Measurements from ENCODE around the gene TLE1. TPM values are rescaled to one million over a fixed set of nuclear protein-coding genes. Genes with fewer than 3 reads are reported as not detected.

Gene TLE1
- total RNA-seq, 1 experiment from 2014 or later: 49.0 TPM

DNA sequence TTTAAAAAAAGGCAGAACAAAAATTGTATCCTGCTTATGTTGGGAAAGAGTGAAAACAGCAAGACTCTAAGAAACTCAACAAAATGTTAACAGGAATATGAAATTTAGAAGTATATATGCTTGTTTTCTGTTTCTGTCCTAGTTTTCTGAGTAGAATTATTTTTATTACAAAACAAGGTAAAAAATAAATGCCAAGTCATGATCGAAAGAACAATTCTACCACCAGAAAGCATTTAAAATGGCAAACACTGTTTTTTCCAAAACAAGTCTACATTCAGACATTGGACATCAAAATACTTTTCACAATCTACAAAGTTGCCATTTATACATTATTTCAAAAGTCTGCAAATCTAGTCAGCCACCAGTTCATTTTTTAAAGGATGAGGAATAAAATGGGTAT, 102.6 kb downstream of the TLE1 start:
- no peaks in the 10 kb centered on the region for H3K27me3 ChIP-seq (ENCODE audit: low read length)
- no peak overlapping the region for H2AFZ ChIP-seq (ENCODE audit: low read length)
- intact Hi-C loops (cut with micrococcal nuclease): loop anchor here (1.0 to 10.0 kb wide), 4 partner anchors 43 to 101 kb away; partner anchors contain the start of gene TLE1
- TF ChIP-seq, protein P1, sequence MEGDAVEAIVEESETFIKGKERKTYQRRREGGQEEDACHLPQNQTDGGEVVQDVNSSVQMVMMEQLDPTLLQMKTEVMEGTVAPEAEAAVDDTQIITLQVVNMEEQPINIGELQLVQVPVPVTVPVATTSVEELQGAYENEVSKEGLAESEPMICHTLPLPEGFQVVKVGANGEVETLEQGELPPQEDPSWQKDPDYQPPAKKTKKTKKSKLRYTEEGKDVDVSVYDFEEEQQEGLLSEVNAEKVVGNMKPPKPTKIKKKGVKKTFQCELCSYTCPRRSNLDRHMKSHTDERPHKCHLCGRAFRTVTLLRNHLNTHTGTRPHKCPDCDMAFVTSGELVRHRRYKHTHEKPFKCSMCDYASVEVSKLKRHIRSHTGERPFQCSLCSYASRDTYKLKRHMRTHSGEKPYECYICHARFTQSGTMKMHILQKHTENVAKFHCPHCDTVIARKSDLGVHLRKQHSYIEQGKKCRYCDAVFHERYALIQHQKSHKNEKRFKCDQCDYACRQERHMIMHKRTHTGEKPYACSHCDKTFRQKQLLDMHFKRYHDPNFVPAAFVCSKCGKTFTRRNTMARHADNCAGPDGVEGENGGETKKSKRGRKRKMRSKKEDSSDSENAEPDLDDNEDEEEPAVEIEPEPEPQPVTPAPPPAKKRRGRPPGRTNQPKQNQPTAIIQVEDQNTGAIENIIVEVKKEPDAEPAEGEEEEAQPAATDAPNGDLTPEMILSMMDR (conservative IDR thresholded peaks at IDR 0.05; ENCODE audit: low read depth, low read length): no peak
- TF ChIP-seq EZH2phosphoT487 (IDR thresholded peaks at IDR 0.05; ENCODE audit: borderline replicate concordance, low read length) (no peak), EZH2 (IDR thresholded peaks at IDR 0.05; ENCODE audit: low read length, unreplicated experiment) (no peak)
- H3K79me2 ChIP-seq (ENCODE audit: low read length): no peaks in the 10 kb centered on the region
- BruUV-seq (replicated peaks): no TSS peak
- no peak overlapping the region for H3K4me3 ChIP-seq (ENCODE audit: low read length)
- H3K36me3 ChIP-seq (ENCODE audit: low read depth, low read length): peaks cover 17% of the 10 kb centered on the region
- ATAC-seq (no peak), DNase-seq (no peak)
- H3K9me3 ChIP-seq (ENCODE audit: low read length): no peaks in the 10 kb centered on the region
- H3K9me2 ChIP-seq (replicated peaks; ENCODE audit: low read length): no peaks in the 10 kb centered on the region
- POLR2A ChIA-PET (ENCODE audit: unreplicated experiment): no interaction called here
- 0 out of 2 replicates have a peak overlapping the region, but pooled peaks have one; percentile 26 for H3K9ac ChIP-seq (ENCODE audit: low read length)
- peak overlapping the region; percentile 91 for H3K27ac ChIP-seq (ENCODE audit: low read length)
- peaks cover 29% of the 10 kb centered on the region for H3K4me1 ChIP-seq (ENCODE audit: insufficient read depth, low read length)
- CTCF ChIA-PET: no interaction called here
- peak overlapping the region; percentile 75 for H3K4me2 ChIP-seq (ENCODE audit: low read length)
- H4K20me1 ChIP-seq (ENCODE audit: low read length): no peaks in the 10 kb centered on the region
- H3F3A ChIP-seq (ENCODE audit: low read length, unreplicated experiment): no peaks in the 10 kb centered on the region

DNA sequence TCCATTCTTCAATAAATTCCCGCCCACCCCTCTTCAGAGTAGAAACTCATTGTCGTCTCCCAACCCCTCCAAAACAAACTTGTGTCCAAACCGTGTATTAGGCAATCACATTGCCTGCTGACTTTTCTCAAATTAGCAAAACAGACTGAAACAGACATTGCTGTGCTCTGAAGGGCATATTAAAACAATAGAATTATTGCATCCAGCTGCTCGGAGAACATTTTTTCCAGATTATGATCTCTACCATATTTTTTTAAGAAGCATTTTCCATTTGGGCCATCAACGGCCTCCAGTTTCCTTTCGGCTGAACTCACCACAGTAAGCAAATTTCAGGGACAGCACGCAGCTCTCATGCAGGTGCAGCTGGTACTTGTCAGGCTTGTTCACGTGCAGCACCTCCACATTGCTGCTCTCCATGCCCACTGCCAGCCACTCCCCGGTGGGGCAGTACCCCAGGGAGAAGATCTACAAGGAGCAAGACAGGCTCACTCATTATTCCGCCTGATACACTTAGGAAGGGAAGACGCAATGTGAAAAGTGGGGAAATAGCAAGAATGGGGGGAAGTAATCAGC, 104.1 kb downstream of the TLE1 start:
- Histone ChIP-seq H2AFZ (ENCODE audit: low read length) (no peak overlapping the region), H4K20me1 (ENCODE audit: low read length) (no peaks in the 10 kb centered on the region), H3K36me3 (ENCODE audit: low read depth, low read length) (peaks cover 12% of the 10 kb centered on the region), H3K4me3 (ENCODE audit: low read length) (no peak overlapping the region), H3K4me1 (ENCODE audit: insufficient read depth, low read length) (peaks cover 29% of the 10 kb centered on the region), H3K27ac (ENCODE audit: low read length) (no peak overlapping the region), H3K4me2 (ENCODE audit: low read length) (no peak overlapping the region), H3F3A (ENCODE audit: low read length, unreplicated experiment) (no peaks in the 10 kb centered on the region), H3K27me3 (ENCODE audit: low read length) (no peaks in the 10 kb centered on the region), H3K9me3 (ENCODE audit: low read length) (no peaks in the 10 kb centered on the region), H3K79me2 (ENCODE audit: low read length) (no peaks in the 10 kb centered on the region), H3K9ac (ENCODE audit: low read length) (no peak overlapping the region), H3K9me2 (replicated peaks; ENCODE audit: low read length) (no peaks in the 10 kb centered on the region)
- intact Hi-C loops (cut with micrococcal nuclease): loop anchor here (5.0 to 10.0 kb wide), 3 partner anchors 60 to 102 kb away; partner anchors contain the start of gene TLE1
- BruUV-seq (replicated peaks): no TSS peak
- no peak for DNase-seq
- TF ChIP-seq EZH2 (IDR thresholded peaks at IDR 0.05; ENCODE audit: low read length, unreplicated experiment) (no peak), EZH2phosphoT487 (IDR thresholded peaks at IDR 0.05; ENCODE audit: borderline replicate concordance, low read length) (no peak)
- TF ChIP-seq, protein P1 (conservative IDR thresholded peaks at IDR 0.05; ENCODE audit: low read depth, low read length): no peak
- ChIA-PET POLR2A (ENCODE audit: unreplicated experiment) (no interaction called here), CTCF (no interaction called here)
- ATAC-seq: no peak

DNA sequence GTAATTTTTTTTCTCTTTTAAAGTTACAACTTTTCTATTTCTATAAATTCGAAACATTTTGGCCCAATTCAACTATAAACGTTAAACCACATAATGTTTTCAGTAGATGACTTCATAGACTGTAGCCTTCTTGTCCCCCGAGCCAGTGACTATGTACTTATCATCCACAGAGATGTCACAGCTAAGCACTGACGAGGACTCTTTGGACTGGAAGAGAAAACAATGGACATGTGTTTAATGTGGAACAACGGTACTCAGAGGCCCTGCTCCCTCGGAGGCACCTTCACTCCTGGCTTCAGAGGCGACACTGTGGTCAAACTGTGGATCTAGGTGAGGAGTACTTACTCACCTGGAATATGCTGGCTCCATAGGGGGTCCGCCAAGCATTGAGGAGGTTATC, 105.2 kb downstream of the TLE1 start:
- Histone ChIP-seq H3K79me2 (ENCODE audit: low read length) (no peaks in the 10 kb centered on the region), H2AFZ (ENCODE audit: low read length) (no peak overlapping the region), H3F3A (ENCODE audit: low read length, unreplicated experiment) (no peaks in the 10 kb centered on the region), H3K27ac (ENCODE audit: low read length) (no peak overlapping the region), H3K4me2 (ENCODE audit: low read length) (no peak overlapping the region), H3K9me2 (replicated peaks; ENCODE audit: low read length) (no peaks in the 10 kb centered on the region), H3K4me1 (ENCODE audit: insufficient read depth, low read length) (peaks cover 27% of the 10 kb centered on the region), H3K9ac (ENCODE audit: low read length) (no peak overlapping the region), H3K36me3 (ENCODE audit: low read depth, low read length) (peaks cover 12% of the 10 kb centered on the region), H3K4me3 (ENCODE audit: low read length) (no peak overlapping the region), H4K20me1 (ENCODE audit: low read length) (no peaks in the 10 kb centered on the region), H3K9me3 (ENCODE audit: low read length) (no peaks in the 10 kb centered on the region), H3K27me3 (ENCODE audit: low read length) (no peaks in the 10 kb centered on the region)
- ATAC-seq (no peak), DNase-seq (no peak)
- ChIA-PET POLR2A (ENCODE audit: unreplicated experiment) (no interaction called here), CTCF (no interaction called here)
- TF ChIP-seq, protein P1 (conservative IDR thresholded peaks at IDR 0.05; ENCODE audit: low read depth, low read length): no peak
- TF ChIP-seq EZH2 (IDR thresholded peaks at IDR 0.05; ENCODE audit: low read length, unreplicated experiment) (no peak), EZH2phosphoT487 (IDR thresholded peaks at IDR 0.05; ENCODE audit: borderline replicate concordance, low read length) (no peak)
- intact Hi-C loops (cut with micrococcal nuclease): loop anchor here (10.0 kb wide), 1 partner anchor 59 kb away; no protein-coding TSS in a partner anchor
- no TSS peak for BruUV-seq (replicated peaks)

Measured in PC-3 (cell line).